Karpas-422 (cell line): ENCODE results near the gene LAMA3. TPM values are rescaled to one million over a fixed set of nuclear protein-coding genes. Genes with fewer than 3 reads are reported as not detected.

Source experiments
- DNase-seq: peaks from one replicate; pipeline ENCODE4 v3.0.0-alpha.2; 2015
- H2AFZ ChIP-seq: fragments of 200-600 bp; sonication (generic); 2 replicates; pipeline ENCODE4 v1.6.1; 2014; ENCODE audit warnings: antibody characterized with exemption, low read length, mixed read lengths
- H3K27ac ChIP-seq: fragments of 200-600 bp; sonication (generic); 2 replicates; pipeline ENCODE4 v1.5.1; 2014; ENCODE audit warnings: mild to moderate bottlenecking, low read length, moderate library complexity
- H3K27me3 ChIP-seq: fragments of 200-600 bp; sonication (generic); 2 replicates; pipeline ENCODE4 v1.6.1; 2014; ENCODE audit warnings: low read length, mixed read lengths
- H3K36me3 ChIP-seq: fragments of 200-600 bp; sonication (generic); 2 replicates; pipeline ENCODE4 v1.6.1; 2014; ENCODE audit warnings: low read length, mixed read lengths; ENCODE audit not compliant: insufficient read depth
- H3K4me1 ChIP-seq: fragments of 200-600 bp; sonication (generic); 2 replicates; pipeline ENCODE4 v1.6.1; 2014; ENCODE audit warnings: mild to moderate bottlenecking, low read length, mixed read lengths
- H3K4me2 ChIP-seq: fragments of 200-600 bp; sonication (generic); 2 replicates; pipeline ENCODE4 v1.6.1; 2014; ENCODE audit warnings: low read length, low read depth, mild to moderate bottlenecking; ENCODE audit not compliant: poor library complexity, severe bottlenecking
- H3K4me3 ChIP-seq: fragments of 200-600 bp; sonication (generic); 2 replicates; pipeline ENCODE4 v1.5.1; 2014; ENCODE audit warnings: mild to moderate bottlenecking, antibody characterized with exemption, low read length, mixed read lengths
- H3K79me2 ChIP-seq: fragments of 200-600 bp; sonication (generic); 2 replicates; pipeline ENCODE4 v1.6.1; 2014; ENCODE audit warnings: mild to moderate bottlenecking, low read length, mixed read lengths
- H3K9ac ChIP-seq: fragments of 200-600 bp; sonication (generic); 2 replicates; pipeline ENCODE4 v1.6.0; 2014; ENCODE audit warnings: low read length
- H3K9me2 ChIP-seq: fragments of 200-600 bp; sonication (generic), shearing (Covaris generic); replicated peaks from 2 replicates; pipeline ENCODE4 v1.6.0; 2014; ENCODE audit warnings: mild to moderate bottlenecking, low read length, moderate library complexity; ENCODE audit not compliant: insufficient read depth
- H3K9me3 ChIP-seq: fragments of 300-700, 200-600 bp; sonication (generic); 2 replicates; pipeline ENCODE4 v1.6.1; 2014; ENCODE audit warnings: low read length, mixed read lengths
- H4K20me1 ChIP-seq: fragments of 200-600 bp; sonication (generic); 2 replicates; pipeline ENCODE4 v1.6.1; 2014; ENCODE audit warnings: mild to moderate bottlenecking, antibody characterized with exemption, low read length, low read depth; ENCODE audit not compliant: insufficient read depth
- total RNA-seq: library from RNA; depleted of rRNA; stranded (reverse); fragments of >200 nt; shearing (Covaris generic); gene quantifications from 2 replicates; pipeline ENCODE4 v1.2.3, GENCODE V29; 2014; ENCODE audit warnings: low replicate concordance

LAMA3 gene
- total RNA-seq, 1 experiment from 2014 or later = not detected

DNA sequence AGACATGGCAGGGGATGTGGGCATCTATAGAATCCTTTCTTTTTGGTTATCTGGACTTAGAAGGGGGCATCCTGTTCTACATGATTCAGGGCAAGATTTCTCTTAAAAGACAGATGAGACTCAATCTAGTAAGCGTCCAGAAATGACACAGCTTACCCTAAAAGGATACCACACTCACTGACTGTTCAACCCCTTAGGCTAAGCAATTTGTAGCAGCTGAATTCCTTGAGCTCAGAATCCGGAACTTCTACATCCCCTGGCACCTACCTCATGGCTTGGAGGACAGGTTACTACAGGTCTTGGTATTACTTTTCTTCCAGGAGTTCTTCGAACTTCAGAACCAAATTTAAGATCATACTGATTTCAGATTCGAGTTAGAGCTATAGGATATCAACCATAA lies 138.4 kb downstream of the LAMA3 start:
- Histone ChIP-seq H3K27me3 (no peaks in the 10 kb centered on the region; the same call in 1 of the 2 replicates), H3K79me2 (no peaks in the 10 kb centered on the region), H3K4me2 (no peak overlapping the region), H3K4me1 (no peaks in the 10 kb centered on the region), H2AFZ (no peak overlapping the region), H3K9ac (no peak overlapping the region), H3K4me3 (no peak overlapping the region), H3K36me3 (no peaks in the 10 kb centered on the region), H3K27ac (no peak overlapping the region), H3K9me3 (no peaks in the 10 kb centered on the region), H3K9me2 (no peaks in the 10 kb centered on the region), H4K20me1 (no peaks in the 10 kb centered on the region)
- DNase-seq = no peak

DNA sequence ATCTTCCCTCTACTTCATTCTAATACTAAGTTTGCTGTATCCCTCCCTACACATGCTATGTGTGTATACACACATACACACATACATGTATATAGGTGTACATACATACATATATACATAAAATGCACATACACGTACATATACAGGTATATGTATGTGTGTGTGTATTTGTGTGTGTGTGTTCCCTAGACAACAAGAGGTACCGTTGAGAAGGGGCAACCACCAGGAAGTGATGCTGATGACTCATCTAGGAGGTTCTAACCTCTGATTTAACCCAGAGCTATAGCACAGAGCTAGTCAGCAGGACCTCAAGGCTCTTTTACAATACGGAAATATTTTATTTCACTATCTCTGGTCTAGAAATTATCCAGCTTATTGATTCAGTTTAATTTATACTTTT lies 139.2 kb downstream of the LAMA3 start:
- H3K27ac ChIP-seq = no peak overlapping the region
- no peaks in the 10 kb centered on the region for H4K20me1 ChIP-seq
- no peak overlapping the region for H3K4me2 ChIP-seq

DNA sequence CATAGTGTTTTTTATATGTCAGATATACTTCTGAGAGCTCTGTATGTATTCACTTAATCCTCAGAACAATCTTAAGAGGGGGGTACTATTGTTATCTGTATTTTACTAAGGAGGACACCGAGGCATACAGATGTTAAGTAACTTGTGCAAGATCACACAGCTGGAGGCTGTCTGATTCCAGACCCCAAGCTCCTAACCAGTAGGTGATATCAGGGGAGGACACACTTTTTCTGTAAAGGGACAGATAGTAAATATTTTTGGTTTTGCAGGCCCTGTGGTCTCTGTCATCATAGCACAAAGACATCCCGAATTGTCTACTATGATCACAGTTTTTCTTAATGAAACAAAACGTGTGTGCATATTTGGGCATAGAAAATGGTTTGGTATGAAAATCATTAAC lies 143.7 kb downstream of the LAMA3 start:
- Histone ChIP-seq H4K20me1 (no peaks in the 10 kb centered on the region), H3K4me2 (no peak overlapping the region), H2AFZ (no peak overlapping the region), H3K4me3 (no peak overlapping the region), H3K9me2 (no peaks in the 10 kb centered on the region), H3K36me3 (no peaks in the 10 kb centered on the region), H3K27me3 (no peaks in the 10 kb centered on the region; the same call in 1 of the 2 replicates), H3K4me1 (no peaks in the 10 kb centered on the region), H3K9me3 (no peaks in the 10 kb centered on the region), H3K9ac (no peak overlapping the region), H3K79me2 (no peaks in the 10 kb centered on the region), H3K27ac (no peak overlapping the region)
- no peak for DNase-seq

More for the DNA sequence above, 139.2 kb downstream of the LAMA3 start:
- H3K79me2 ChIP-seq = no peaks in the 10 kb centered on the region
- no peaks in the 10 kb centered on the region for H3K36me3 ChIP-seq
- H3K4me1 ChIP-seq = no peaks in the 10 kb centered on the region
- no peaks in the 10 kb centered on the region; the same call in 1 of the 2 replicates for H3K27me3 ChIP-seq
- no peaks in the 10 kb centered on the region for H3K9me3 ChIP-seq
- no peak overlapping the region for H2AFZ ChIP-seq
- H3K9me2 ChIP-seq = no peaks in the 10 kb centered on the region
- H3K4me3 ChIP-seq = no peak overlapping the region
- H3K9ac ChIP-seq = no peak overlapping the region
- no peak for DNase-seq

- Histone ChIP-seq H2AFZ (no peak overlapping the region), H3K36me3 (no peaks in the 10 kb centered on the region), H3K9me2 (no peaks in the 10 kb centered on the region), H3K27me3 (no peaks in the 10 kb centered on the region; the same call in 1 of the 2 replicates), H3K79me2 (no peaks in the 10 kb centered on the region), H3K4me2 (no peak overlapping the region), H3K9me3 (no peaks in the 10 kb centered on the region), H3K27ac (no peak overlapping the region), H3K4me1 (no peaks in the 10 kb centered on the region), H4K20me1 (no peaks in the 10 kb centered on the region), H3K9ac (no peak overlapping the region), H3K4me3 (no peak overlapping the region)
- DNase-seq = no peak
Measured at GRCh38 chr18:23833714-23834113, 144.5 kb downstream of the LAMA3 start.

DNA sequence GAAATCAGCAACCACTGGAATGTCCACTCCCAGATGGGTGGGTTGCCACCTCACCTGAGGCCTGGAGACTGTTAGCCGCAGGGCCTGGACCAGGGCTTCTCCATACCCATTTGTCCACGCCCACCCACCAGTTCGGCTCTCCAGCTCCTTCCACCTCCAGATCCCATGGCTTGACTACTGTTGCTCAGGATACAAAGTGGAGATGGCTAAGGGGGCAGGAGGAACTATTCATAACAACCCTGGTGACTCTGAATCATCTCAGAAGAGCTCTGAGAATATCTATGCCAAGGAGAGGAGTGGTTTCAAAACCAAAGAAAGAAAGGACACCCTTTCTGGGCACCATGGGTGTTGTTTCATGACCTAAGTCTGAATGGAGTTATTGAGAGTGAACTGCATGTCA lies 145.8 kb downstream of the LAMA3 start:
- H3K79me2 ChIP-seq = no peaks in the 10 kb centered on the region
- H3K4me2 ChIP-seq = no peak overlapping the region
- no peaks in the 10 kb centered on the region for H3K9me2 ChIP-seq
- H3K27me3 ChIP-seq = no peaks in the 10 kb centered on the region; the same call in 1 of the 2 replicates
- no peaks in the 10 kb centered on the region for H4K20me1 ChIP-seq
- no peak overlapping the region for H2AFZ ChIP-seq
- no peaks in the 10 kb centered on the region for H3K36me3 ChIP-seq
- no peaks in the 10 kb centered on the region for H3K4me1 ChIP-seq
- no peak overlapping the region for H3K27ac ChIP-seq
- H3K9ac ChIP-seq = no peak overlapping the region
- DNase-seq = no peak
- H3K4me3 ChIP-seq = no peak overlapping the region
- no peaks in the 10 kb centered on the region for H3K9me3 ChIP-seq

DNA sequence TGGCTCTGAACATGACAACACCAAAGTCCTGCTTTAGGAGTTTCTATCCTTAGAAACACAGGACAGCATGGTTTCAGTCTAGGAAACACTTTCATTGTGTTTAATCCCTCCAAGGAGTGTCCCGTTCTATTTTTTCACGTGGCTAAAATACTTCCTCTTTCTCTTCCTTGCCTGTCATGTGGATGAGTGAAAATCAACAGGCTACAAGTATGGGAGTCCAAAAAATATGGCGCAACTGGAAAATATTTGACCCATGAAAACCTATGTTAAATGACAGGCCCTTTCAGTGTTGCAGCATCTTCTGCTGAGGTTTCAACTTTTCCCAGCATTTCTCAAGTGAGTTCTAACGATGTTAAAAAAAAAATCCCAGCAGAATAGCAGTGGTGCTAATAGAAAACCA lies 146.3 kb downstream of the LAMA3 start:
- Histone ChIP-seq H2AFZ (no peak overlapping the region), H3K4me3 (no peak overlapping the region)
- DNase-seq = no peak

DNA sequence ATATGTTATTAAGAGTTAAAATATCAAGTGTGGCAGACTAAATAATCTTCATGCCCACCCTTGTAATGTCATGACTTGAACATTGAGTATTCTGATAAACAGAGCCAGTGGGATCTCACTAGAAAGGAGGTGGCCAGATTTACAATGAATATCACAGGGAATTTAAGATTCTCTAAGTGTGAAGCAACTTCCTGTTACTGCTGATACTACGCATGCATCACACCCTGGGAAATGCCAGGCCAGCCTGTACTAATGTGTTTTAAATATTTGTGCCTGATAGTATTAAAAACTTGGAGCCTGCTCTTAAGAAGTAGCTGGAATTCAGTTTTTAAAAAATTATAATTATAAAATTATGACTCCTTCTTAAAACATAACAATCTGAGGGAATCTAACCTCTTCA lies 148.3 kb downstream of the LAMA3 start:
- H3K36me3 ChIP-seq = no peaks in the 10 kb centered on the region
- no peak overlapping the region for H3K4me3 ChIP-seq
- H3K27me3 ChIP-seq = no peaks in the 10 kb centered on the region
- H3K9ac ChIP-seq = no peak overlapping the region
- no peak for DNase-seq
- H2AFZ ChIP-seq = no peak overlapping the region
- H3K9me2 ChIP-seq = no peaks in the 10 kb centered on the region
- no peaks in the 10 kb centered on the region for H3K9me3 ChIP-seq
- no peak overlapping the region for H3K4me2 ChIP-seq
- no peaks in the 10 kb centered on the region for H3K79me2 ChIP-seq
- H3K27ac ChIP-seq = no peak overlapping the region
- H4K20me1 ChIP-seq = no peaks in the 10 kb centered on the region
- H3K4me1 ChIP-seq = no peaks in the 10 kb centered on the region

More for the DNA sequence above, 146.3 kb downstream of the LAMA3 start:
- H3K27ac ChIP-seq = no peak overlapping the region
- no peaks in the 10 kb centered on the region for H4K20me1 ChIP-seq
- no peak overlapping the region for H3K9ac ChIP-seq
- H3K36me3 ChIP-seq = no peaks in the 10 kb centered on the region
- H3K79me2 ChIP-seq = no peaks in the 10 kb centered on the region
- no peaks in the 10 kb centered on the region; the same call in 1 of the 2 replicates for H3K27me3 ChIP-seq
- H3K9me3 ChIP-seq = no peaks in the 10 kb centered on the region
- H3K4me2 ChIP-seq = no peak overlapping the region
- H3K9me2 ChIP-seq = no peaks in the 10 kb centered on the region
- H3K4me1 ChIP-seq = no peaks in the 10 kb centered on the region

DNA sequence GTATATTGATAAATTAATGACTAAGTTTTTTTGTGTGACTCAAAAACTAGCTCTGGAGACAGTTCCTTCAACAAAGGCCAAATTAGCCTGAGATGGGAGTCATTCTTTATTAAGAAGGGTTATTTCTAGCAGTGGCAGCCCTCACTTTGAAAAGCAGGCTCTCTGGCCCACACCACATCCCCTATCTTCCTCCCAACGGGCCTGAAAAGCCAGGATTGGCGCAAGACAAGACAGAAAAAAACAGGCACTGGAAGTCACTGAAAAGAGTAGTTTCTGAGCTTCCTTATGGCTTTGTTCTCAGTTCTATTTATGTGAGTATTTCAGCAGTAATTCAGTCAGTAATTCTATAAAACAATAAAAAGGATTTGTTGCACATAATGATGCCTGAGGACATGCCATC lies 149.0 kb downstream of the LAMA3 start:
- H3K4me1 ChIP-seq = no peaks in the 10 kb centered on the region
- no peak overlapping the region for H3K27ac ChIP-seq
- H3K4me2 ChIP-seq = no peak overlapping the region
- no peaks in the 10 kb centered on the region for H3K36me3 ChIP-seq
- H4K20me1 ChIP-seq = no peaks in the 10 kb centered on the region
- H2AFZ ChIP-seq = no peak overlapping the region
- no peak overlapping the region for H3K9ac ChIP-seq
- no peak overlapping the region for H3K4me3 ChIP-seq
- H3K9me2 ChIP-seq = no peaks in the 10 kb centered on the region
- DNase-seq = no peak
- H3K27me3 ChIP-seq = no peaks in the 10 kb centered on the region
- no peaks in the 10 kb centered on the region for H3K79me2 ChIP-seq
- no peaks in the 10 kb centered on the region for H3K9me3 ChIP-seq
